GM23338 (cell line): ENCODE results near the gene DIAPH3. TPM values are rescaled to one million over a fixed set of nuclear protein-coding genes. Genes with fewer than 3 reads are reported as not detected.

ENCODE experiments used
- ATAC-seq: fragments of 200-7000 bp; cut with Tn5 transposase; 3 replicates; pipeline ENCODE4 v1.9.1; 2020
- DNase-seq: peaks from one replicate; pipeline ENCODE4 v3.0.0-alpha.2; 2015; ENCODE audit warnings: low spot score
- H2AFZ ChIP-seq: fragments of 200-600 bp; sonication (generic); 2 replicates; pipeline ENCODE4 v1.8.0; 2016; ENCODE audit warnings: antibody characterized with exemption, mild to moderate bottlenecking, moderate library complexity
- H3F3A ChIP-seq: fragments of 200-600 bp; sonication (generic); replicated peaks from 2 replicates; pipeline ENCODE4 v1.8.0; 2017; ENCODE audit warnings: antibody characterized with exemption, mixed run types, low read depth
- H3K27ac ChIP-seq: fragments of 200-600 bp; sonication (generic); 2 replicates; pipeline ENCODE4 v1.6.1; 2016; ENCODE audit warnings: low read depth
- H3K27me3 ChIP-seq: fragments of 200-600 bp; sonication (generic); 2 replicates; pipeline ENCODE4 v1.8.0; 2016; ENCODE audit warnings: mild to moderate bottlenecking, mixed run types, moderate library complexity; ENCODE audit not compliant: insufficient read depth
- H3K36me3 ChIP-seq: fragments of 200-600 bp; sonication (generic); 2 replicates; pipeline ENCODE4 v1.8.0; 2016; ENCODE audit warnings: mild to moderate bottlenecking; ENCODE audit not compliant: insufficient read depth
- H3K4me1 ChIP-seq: fragments of 200-600 bp; sonication (generic); 2 replicates; pipeline ENCODE4 v1.8.0; 2016; ENCODE audit warnings: mild to moderate bottlenecking, moderate library complexity; ENCODE audit not compliant: insufficient read depth
- H3K4me2 ChIP-seq: fragments of 200-600 bp; sonication (generic); 2 replicates; pipeline ENCODE4 v1.7.1; 2017; ENCODE audit warnings: mixed run types
- H3K4me3 ChIP-seq: fragments of 200-600 bp; sonication (generic); 2 replicates; pipeline ENCODE4 v1.6.1; 2016; ENCODE audit warnings: mixed run types
- H3K79me2 ChIP-seq: fragments of 200-600 bp; sonication (generic); replicated peaks from 2 replicates; pipeline ENCODE4 v1.8.0; 2017; ENCODE audit warnings: mild to moderate bottlenecking; ENCODE audit not compliant: insufficient read depth
- H3K9me2 ChIP-seq: fragments of 200-600 bp; sonication (generic); 2 replicates; pipeline ENCODE4 v1.8.0; 2017; ENCODE audit not compliant: insufficient read depth
- H4K20me1 ChIP-seq: fragments of 200-600 bp; sonication (generic); replicated peaks from 2 replicates; pipeline ENCODE4 v1.8.0; 2017; ENCODE audit warnings: mild to moderate bottlenecking; ENCODE audit not compliant: insufficient read depth
- H3K27ac Mint-ChIP-seq: 2 replicates; pipeline ENCODE4 v1.8.0; 2020; ENCODE audit warnings: inconsistent platforms, mild to moderate bottlenecking, moderate library complexity, mixed read lengths
- H3K27me3 Mint-ChIP-seq: 3 replicates; pipeline ENCODE4 v1.8.0; 2022; ENCODE audit warnings: low read depth, mild to moderate bottlenecking, moderate library complexity, mixed read lengths, inconsistent platforms; ENCODE audit not compliant: insufficient read depth, poor library complexity
- H3K36me3 Mint-ChIP-seq: 3 replicates; pipeline ENCODE4 v1.8.0; 2021; ENCODE audit warnings: low read depth, mild to moderate bottlenecking, inconsistent platforms, moderate library complexity, mixed read lengths
- H3K4me1 Mint-ChIP-seq: 3 replicates; pipeline ENCODE4 v1.8.0; 2020; ENCODE audit warnings: mild to moderate bottlenecking, inconsistent platforms, mixed read lengths
- H3K4me3 Mint-ChIP-seq: 3 replicates; pipeline ENCODE4 v1.8.0; 2021; ENCODE audit warnings: moderate library complexity, mild to moderate bottlenecking, inconsistent platforms, mixed read lengths
- H3K9me3 Mint-ChIP-seq: 3 replicates; pipeline ENCODE4 v1.8.0; 2020; ENCODE audit warnings: moderate library complexity, mild to moderate bottlenecking, inconsistent platforms, mixed read lengths
- CREB1 ChIP-seq: fragments of 250-450 bp; sonication (Bioruptor Pico); IDR thresholded peaks from 2 replicates; pipeline ENCODE4 v1.5.0; 2020; ENCODE audit warnings: low read depth, mild to moderate bottlenecking, moderate library complexity
- EZH2 ChIP-seq: fragments of 200-600 bp; sonication (generic); IDR thresholded peaks from one replicate; pipeline ENCODE4 v1.8.0; 2017; ENCODE audit warnings: antibody characterized with exemption, mild to moderate bottlenecking, low read depth; ENCODE audit not compliant: unreplicated experiment
- EZH2phosphoT487 ChIP-seq: fragments of 200-600 bp; sonication (generic); IDR thresholded peaks from one replicate; pipeline ENCODE4 v1.8.1; 2018; ENCODE audit warnings: antibody characterized with exemption; ENCODE audit not compliant: unreplicated experiment
- JUNB ChIP-seq: IDR thresholded peaks from one replicate; pipeline ENCODE4 v1.6.1; 2016; ENCODE audit warnings: antibody characterized with exemption; ENCODE audit not compliant: unreplicated experiment
- NANOG ChIP-seq: IDR thresholded peaks from 2 replicates; pipeline ENCODE4 v1.6.1; 2016; ENCODE audit warnings: antibody characterized with exemption, borderline replicate concordance
- POLR2AphosphoS5 ChIP-seq: IDR thresholded peaks from 2 replicates; pipeline ENCODE4 v1.6.1; 2016; ENCODE audit warnings: antibody characterized with exemption, low read depth
- STAT1 ChIP-seq: IDR thresholded peaks from one replicate; pipeline ENCODE4 v1.6.1; 2016; ENCODE audit warnings: antibody characterized with exemption; ENCODE audit not compliant: unreplicated experiment
- ZNF114 ChIP-seq: fragments of 250-450 bp; sonication (Bioruptor Pico); IDR thresholded peaks from 2 replicates; pipeline ENCODE4 v1.5.0; 2020; ENCODE audit warnings: mild to moderate bottlenecking, moderate library complexity
- ZNF331 ChIP-seq: fragments of 250-450 bp; sonication (Bioruptor Pico); IDR thresholded peaks from 2 replicates; pipeline ENCODE4 v1.5.0; 2020; ENCODE audit warnings: low read depth, mild to moderate bottlenecking, moderate library complexity
- polyA plus RNA-seq: library from polyadenylated mRNA; unstranded; fragments of >200 nt; fragmentation: Nextera tagmentation; extraction: Ambion mirVana; gene quantifications from 2 replicates; pipeline ENCODE4 v1.2.1, GENCODE V29; 2016
- total RNA-seq: library from RNA; depleted of rRNA; stranded (reverse); fragments of >200 nt; shearing (Covaris generic); gene quantifications from 2 replicates; pipeline ENCODE4 v1.2.3, GENCODE V29; 2014
- TF ChIP-seq, protein P1 (sequence below): IDR thresholded peaks from one replicate; pipeline ENCODE4 v1.6.1; 2018; ENCODE audit warnings: antibody characterized with exemption; ENCODE audit not compliant: unreplicated experiment
- TF ChIP-seq, protein P2 (sequence below): IDR thresholded peaks from 2 replicates; pipeline ENCODE4 v1.6.1; 2016; ENCODE audit warnings: antibody characterized with exemption
- TF ChIP-seq, protein P3 (sequence below), 2 experiments: fragments of 200-600 bp in 1 of 2; sonication (generic) in 1 of 2; conservative IDR thresholded peaks; 2 replicates each; pipeline versions ENCODE4 v1.5.1 to v1.6.1; 2016 to 2017; ENCODE audit warnings: antibody characterized with exemption in 2 of 2, low read depth in 2 of 2, mild to moderate bottlenecking in 2 of 2, moderate library complexity in 1 of 2
- TF ChIP-seq, protein P4 (sequence below): fragments of 250-450 bp; sonication (Bioruptor Pico); IDR thresholded peaks from 2 replicates; pipeline ENCODE4 v1.5.0; 2020; ENCODE audit warnings: mild to moderate bottlenecking, moderate library complexity

DIAPH3 gene
- total and polyA plus RNA-seq, 2 experiments from 2014 or later = 23.4 to 30.2 TPM

DNA sequence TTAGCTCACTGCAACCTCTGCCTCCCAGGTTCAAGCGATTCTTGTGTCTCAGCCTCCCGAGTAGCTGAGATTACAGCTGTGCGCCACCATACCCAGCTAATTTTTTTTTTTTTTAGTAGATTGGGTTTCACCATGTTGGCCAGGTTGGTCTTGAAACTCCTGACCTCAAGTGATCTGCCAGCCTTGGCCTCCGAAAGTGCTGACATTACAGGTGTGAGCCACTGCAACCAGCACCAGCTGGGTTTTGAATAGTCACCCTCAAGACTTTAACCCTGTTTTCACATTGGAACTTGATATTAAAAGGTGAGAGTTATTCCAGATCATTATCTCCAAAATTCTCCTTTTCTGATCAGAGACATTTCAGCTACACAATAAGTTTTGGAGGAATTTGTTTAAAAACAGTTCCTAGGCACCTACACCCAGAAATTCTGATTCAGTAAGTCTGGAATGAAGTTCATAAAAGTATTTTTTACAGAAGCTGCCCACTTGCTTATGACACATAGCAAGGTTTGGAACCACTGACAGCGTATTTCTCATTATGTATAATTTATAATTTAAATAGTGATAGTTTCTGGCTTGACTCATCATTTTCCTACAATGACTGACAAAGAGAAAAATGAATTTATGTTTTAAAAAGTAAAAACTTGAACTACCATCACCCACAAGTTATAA, 417.3 kb downstream of the DIAPH3 start:
- H3K27me3 Mint-ChIP-seq = peaks cover 4% of the 10 kb centered on the region

More for the DNA sequence above, 417.3 kb downstream of the DIAPH3 start:
- Histone ChIP-seq H4K20me1 (no peaks in the 10 kb centered on the region), H3K4me2 (no peak overlapping the region), H2AFZ (no peak overlapping the region), H3K27me3 (no peaks in the 10 kb centered on the region), H3K36me3 (no peaks in the 10 kb centered on the region), H3K4me1 (peaks cover 45% of the 10 kb centered on the region), H3K27ac (no peak overlapping the region), H3K79me2 (no peaks in the 10 kb centered on the region), H3F3A (no peaks in the 10 kb centered on the region), H3K9me2 (peaks cover 3% of the 10 kb centered on the region; the same call in 1 of the 2 replicates), H3K4me3 (no peak overlapping the region)
- Mint-ChIP-seq H3K27ac (no peak overlapping the region), H3K36me3 (no peaks in the 10 kb centered on the region; the same call in 2 of the 3 replicates), H3K9me3 (no peaks in the 10 kb centered on the region), H3K4me1 (peaks cover 47% of the 10 kb centered on the region), H3K4me3 (no peak overlapping the region)
- DNase-seq = no peak
- no peak for TF ChIP-seq ZNF114 (CRISPR knock-in tag)
- no peak for TF ChIP-seq NANOG
- TF ChIP-seq, protein P1, sequence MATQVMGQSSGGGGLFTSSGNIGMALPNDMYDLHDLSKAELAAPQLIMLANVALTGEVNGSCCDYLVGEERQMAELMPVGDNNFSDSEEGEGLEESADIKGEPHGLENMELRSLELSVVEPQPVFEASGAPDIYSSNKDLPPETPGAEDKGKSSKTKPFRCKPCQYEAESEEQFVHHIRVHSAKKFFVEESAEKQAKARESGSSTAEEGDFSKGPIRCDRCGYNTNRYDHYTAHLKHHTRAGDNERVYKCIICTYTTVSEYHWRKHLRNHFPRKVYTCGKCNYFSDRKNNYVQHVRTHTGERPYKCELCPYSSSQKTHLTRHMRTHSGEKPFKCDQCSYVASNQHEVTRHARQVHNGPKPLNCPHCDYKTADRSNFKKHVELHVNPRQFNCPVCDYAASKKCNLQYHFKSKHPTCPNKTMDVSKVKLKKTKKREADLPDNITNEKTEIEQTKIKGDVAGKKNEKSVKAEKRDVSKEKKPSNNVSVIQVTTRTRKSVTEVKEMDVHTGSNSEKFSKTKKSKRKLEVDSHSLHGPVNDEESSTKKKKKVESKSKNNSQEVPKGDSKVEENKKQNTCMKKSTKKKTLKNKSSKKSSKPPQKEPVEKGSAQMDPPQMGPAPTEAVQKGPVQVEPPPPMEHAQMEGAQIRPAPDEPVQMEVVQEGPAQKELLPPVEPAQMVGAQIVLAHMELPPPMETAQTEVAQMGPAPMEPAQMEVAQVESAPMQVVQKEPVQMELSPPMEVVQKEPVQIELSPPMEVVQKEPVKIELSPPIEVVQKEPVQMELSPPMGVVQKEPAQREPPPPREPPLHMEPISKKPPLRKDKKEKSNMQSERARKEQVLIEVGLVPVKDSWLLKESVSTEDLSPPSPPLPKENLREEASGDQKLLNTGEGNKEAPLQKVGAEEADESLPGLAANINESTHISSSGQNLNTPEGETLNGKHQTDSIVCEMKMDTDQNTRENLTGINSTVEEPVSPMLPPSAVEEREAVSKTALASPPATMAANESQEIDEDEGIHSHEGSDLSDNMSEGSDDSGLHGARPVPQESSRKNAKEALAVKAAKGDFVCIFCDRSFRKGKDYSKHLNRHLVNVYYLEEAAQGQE = no peak
- TF ChIP-seq, protein P2, sequence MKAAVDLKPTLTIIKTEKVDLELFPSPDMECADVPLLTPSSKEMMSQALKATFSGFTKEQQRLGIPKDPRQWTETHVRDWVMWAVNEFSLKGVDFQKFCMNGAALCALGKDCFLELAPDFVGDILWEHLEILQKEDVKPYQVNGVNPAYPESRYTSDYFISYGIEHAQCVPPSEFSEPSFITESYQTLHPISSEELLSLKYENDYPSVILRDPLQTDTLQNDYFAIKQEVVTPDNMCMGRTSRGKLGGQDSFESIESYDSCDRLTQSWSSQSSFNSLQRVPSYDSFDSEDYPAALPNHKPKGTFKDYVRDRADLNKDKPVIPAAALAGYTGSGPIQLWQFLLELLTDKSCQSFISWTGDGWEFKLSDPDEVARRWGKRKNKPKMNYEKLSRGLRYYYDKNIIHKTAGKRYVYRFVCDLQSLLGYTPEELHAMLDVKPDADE = no peak
- TF ChIP-seq ZNF331 (CRISPR knock-in tag) = no peak
- TF ChIP-seq, protein P3, sequence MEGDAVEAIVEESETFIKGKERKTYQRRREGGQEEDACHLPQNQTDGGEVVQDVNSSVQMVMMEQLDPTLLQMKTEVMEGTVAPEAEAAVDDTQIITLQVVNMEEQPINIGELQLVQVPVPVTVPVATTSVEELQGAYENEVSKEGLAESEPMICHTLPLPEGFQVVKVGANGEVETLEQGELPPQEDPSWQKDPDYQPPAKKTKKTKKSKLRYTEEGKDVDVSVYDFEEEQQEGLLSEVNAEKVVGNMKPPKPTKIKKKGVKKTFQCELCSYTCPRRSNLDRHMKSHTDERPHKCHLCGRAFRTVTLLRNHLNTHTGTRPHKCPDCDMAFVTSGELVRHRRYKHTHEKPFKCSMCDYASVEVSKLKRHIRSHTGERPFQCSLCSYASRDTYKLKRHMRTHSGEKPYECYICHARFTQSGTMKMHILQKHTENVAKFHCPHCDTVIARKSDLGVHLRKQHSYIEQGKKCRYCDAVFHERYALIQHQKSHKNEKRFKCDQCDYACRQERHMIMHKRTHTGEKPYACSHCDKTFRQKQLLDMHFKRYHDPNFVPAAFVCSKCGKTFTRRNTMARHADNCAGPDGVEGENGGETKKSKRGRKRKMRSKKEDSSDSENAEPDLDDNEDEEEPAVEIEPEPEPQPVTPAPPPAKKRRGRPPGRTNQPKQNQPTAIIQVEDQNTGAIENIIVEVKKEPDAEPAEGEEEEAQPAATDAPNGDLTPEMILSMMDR (conservative IDR thresholded peaks at IDR 0.05; ENCODE audit: low read depth in 2 of 2) = no peak
- no peak for TF ChIP-seq EZH2
- no peak for TF ChIP-seq STAT1
- TF ChIP-seq EZH2phosphoT487 = no peak
- TF ChIP-seq POLR2AphosphoS5 = no peak
- TF ChIP-seq JUNB = no peak
- TF ChIP-seq, protein P4, sequence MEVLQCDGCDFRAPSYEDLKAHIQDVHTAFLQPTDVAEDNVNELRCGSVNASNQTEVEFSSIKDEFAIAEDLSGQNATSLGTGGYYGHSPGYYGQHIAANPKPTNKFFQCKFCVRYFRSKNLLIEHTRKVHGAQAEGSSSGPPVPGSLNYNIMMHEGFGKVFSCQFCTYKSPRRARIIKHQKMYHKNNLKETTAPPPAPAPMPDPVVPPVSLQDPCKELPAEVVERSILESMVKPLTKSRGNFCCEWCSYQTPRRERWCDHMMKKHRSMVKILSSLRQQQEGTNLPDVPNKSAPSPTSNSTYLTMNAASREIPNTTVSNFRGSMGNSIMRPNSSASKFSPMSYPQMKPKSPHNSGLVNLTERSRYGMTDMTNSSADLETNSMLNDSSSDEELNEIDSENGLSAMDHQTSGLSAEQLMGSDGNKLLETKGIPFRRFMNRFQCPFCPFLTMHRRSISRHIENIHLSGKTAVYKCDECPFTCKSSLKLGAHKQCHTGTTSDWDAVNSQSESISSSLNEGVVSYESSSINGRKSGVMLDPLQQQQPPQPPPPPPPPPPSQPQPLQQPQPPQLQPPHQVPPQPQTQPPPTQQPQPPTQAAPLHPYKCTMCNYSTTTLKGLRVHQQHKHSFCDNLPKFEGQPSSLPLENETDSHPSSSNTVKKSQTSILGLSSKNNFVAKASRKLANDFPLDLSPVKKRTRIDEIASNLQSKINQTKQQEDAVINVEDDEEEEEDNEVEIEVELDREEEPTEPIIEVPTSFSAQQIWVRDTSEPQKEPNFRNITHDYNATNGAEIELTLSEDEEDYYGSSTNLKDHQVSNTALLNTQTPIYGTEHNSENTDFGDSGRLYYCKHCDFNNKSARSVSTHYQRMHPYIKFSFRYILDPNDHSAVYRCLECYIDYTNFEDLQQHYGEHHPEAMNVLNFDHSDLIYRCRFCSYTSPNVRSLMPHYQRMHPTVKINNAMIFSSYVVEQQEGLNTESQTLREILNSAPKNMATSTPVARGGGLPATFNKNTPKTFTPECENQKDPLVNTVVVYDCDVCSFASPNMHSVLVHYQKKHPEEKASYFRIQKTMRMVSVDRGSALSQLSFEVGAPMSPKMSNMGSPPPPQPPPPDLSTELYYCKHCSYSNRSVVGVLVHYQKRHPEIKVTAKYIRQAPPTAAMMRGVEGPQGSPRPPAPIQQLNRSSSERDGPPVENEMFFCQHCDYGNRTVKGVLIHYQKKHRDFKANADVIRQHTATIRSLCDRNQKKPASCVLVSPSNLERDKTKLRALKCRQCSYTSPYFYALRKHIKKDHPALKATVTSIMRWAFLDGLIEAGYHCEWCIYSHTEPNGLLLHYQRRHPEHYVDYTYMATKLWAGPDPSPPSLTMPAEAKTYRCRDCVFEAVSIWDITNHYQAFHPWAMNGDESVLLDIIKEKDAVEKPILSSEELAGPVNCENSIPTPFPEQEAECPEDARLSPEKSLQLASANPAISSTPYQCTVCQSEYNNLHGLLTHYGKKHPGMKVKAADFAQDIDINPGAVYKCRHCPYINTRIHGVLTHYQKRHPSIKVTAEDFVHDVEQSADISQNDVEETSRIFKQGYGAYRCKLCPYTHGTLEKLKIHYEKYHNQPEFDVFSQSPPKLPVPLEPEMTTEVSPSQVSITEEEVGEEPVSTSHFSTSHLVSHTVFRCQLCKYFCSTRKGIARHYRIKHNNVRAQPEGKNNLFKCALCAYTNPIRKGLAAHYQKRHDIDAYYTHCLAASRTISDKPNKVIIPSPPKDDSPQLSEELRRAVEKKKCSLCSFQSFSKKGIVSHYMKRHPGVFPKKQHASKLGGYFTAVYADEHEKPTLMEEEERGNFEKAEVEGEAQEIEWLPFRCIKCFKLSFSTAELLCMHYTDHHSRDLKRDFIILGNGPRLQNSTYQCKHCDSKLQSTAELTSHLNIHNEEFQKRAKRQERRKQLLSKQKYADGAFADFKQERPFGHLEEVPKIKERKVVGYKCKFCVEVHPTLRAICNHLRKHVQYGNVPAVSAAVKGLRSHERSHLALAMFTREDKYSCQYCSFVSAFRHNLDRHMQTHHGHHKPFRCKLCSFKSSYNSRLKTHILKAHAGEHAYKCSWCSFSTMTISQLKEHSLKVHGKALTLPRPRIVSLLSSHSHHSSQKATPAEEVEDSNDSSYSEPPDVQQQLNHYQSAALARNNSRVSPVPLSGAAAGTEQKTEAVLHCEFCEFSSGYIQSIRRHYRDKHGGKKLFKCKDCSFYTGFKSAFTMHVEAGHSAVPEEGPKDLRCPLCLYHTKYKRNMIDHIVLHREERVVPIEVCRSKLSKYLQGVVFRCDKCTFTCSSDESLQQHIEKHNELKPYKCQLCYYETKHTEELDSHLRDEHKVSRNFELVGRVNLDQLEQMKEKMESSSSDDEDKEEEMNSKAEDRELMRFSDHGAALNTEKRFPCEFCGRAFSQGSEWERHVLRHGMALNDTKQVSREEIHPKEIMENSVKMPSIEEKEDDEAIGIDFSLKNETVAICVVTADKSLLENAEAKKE (CRISPR knock-in tag) = no peak
- TF ChIP-seq CREB1 (CRISPR knock-in tag) = no peak
- no peak for ATAC-seq
